Lower lobe of right lung (tissue), 2 donors: ENCODE measurements around the gene PEX14. TPM values are rescaled to one million over a fixed set of nuclear protein-coding genes. Genes with fewer than 3 reads are reported as not detected.

ENCODE experiments used
- ATAC-seq, 2 donors: fragments of 200-7000 bp; cut with Tn5 transposase; one replicate each; pipeline ENCODE4 v1.9.1; 2020 to 2022; ENCODE audit warnings: mild to moderate bottlenecking in 2 of 2, moderate library complexity in 2 of 2
- DNase-seq: peaks from one replicate; pipeline ENCODE4 v3.0.0-alpha.2; 2020
- H3K27ac ChIP-seq: fragments of 200-600 bp; one replicate; pipeline ENCODE4 v1.8.0; 2022
- H3K27me3 ChIP-seq: fragments of 200-600 bp; one replicate; pipeline ENCODE4 v1.8.0; 2022; ENCODE audit warnings: low read depth
- H3K36me3 ChIP-seq: fragments of 200-600 bp; one replicate; pipeline ENCODE4 v1.8.0; 2022; ENCODE audit warnings: mild to moderate bottlenecking
- H3K4me1 ChIP-seq: fragments of 200-600 bp; one replicate; pipeline ENCODE4 v1.8.0; 2022
- H3K4me3 ChIP-seq: fragments of 200-600 bp; one replicate; pipeline ENCODE4 v1.8.0; 2022; ENCODE audit warnings: mild to moderate bottlenecking
- H3K9me3 ChIP-seq: fragments of 200-600 bp; one replicate; pipeline ENCODE4 v1.8.0; 2022
- intact Hi-C: fragments of 100-400 bp; cut with DNase I; formaldehyde crosslinking; loops from one replicate; pipeline ENCODE4 v1.11.0; 2022
- total RNA-seq: library from RNA; stranded (reverse); fragmentation: NEBNext Ultra II Directional; extraction: Animal tissue kit (Norgen Biotek cat#: 25700); gene quantifications from one replicate; pipeline ENCODE4 v1.2.1, GENCODE V29; 2021
- TF ChIP-seq, protein P1 (sequence below): fragments of 200-600 bp; IDR thresholded peaks from one replicate; pipeline ENCODE4 v1.8.0; 2022; ENCODE audit warnings: antibody characterized with exemption, mild to moderate bottlenecking
- donor health status: DM: no; HTN: yes; CAD: no; lungs with severe emphysema.

Gene PEX14
- total RNA-seq, 1 donor from 2014 or later: 27.9 TPM

DNA sequence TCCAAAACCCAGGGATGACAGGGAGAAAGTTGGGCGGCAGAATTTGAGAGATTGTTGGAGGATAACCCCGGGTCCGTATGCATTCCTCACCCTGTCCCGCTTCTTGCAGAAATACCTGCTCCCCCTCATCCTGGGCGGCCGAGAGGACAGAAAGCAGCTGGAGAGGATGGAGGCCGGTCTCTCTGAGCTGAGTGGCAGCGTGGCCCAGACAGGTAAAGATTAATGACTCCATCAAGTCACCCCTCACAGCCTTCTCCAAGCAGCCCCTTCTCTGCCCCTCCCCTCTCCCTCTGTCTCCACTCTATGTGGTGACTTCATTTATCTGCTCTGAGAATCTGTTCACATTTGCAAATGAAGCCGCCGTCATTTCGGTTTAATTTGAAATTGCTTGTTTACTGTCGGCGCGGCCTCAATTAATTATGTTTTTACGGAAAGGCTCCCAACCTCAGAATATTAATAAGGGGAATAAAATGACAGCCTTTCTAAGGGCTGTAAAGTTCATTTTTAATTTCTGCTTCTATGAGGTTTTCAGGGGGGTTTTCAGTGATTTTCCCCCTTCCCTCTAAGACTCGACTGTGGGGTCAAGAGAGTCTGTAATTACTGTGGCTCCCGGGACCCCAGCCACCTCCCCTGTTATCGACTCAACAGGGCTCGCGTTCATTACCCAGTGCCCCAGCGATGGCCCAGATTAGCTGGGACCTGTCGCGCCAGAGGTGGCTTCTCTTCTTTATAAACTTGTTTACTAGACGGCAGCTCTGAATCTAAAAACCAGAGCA, 148.3 kb downstream of the PEX14 start:
- TF ChIP-seq, protein P1, sequence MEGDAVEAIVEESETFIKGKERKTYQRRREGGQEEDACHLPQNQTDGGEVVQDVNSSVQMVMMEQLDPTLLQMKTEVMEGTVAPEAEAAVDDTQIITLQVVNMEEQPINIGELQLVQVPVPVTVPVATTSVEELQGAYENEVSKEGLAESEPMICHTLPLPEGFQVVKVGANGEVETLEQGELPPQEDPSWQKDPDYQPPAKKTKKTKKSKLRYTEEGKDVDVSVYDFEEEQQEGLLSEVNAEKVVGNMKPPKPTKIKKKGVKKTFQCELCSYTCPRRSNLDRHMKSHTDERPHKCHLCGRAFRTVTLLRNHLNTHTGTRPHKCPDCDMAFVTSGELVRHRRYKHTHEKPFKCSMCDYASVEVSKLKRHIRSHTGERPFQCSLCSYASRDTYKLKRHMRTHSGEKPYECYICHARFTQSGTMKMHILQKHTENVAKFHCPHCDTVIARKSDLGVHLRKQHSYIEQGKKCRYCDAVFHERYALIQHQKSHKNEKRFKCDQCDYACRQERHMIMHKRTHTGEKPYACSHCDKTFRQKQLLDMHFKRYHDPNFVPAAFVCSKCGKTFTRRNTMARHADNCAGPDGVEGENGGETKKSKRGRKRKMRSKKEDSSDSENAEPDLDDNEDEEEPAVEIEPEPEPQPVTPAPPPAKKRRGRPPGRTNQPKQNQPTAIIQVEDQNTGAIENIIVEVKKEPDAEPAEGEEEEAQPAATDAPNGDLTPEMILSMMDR: no peak
- H3K9me3 ChIP-seq: no peaks in the 10 kb centered on the region
- ATAC-seq (no peak), DNase-seq (no peak)
- no peak overlapping the region for H3K27ac ChIP-seq
- H3K4me1 ChIP-seq: no peaks in the 10 kb centered on the region
- H3K4me3 ChIP-seq: no peak overlapping the region
- peaks cover 43% of the 10 kb centered on the region for H3K36me3 ChIP-seq
- intact Hi-C loops: no loop called here
- no peaks in the 10 kb centered on the region for H3K27me3 ChIP-seq

DNA sequence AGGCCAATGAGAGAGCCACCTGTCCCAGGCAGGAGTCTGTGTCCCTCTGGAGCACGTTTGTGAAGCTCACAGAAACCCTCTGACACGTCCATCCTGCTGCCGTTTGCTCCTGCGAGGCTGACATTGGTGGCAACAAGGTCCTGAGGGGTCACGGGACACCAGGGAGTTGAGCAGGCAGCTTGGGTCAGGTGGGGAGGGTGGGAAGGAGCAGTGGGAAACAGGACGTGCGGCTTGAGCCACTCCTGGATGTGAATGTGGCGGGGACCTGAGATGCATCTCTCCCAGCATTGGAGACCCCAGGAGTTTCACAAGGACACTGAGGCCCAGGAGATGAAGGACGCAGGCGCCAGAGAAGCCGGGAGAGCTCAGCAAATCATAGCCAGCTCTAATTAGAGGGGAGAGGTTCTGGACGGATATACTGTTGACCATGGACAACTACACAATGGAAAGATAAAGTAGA, 149.0 kb downstream of the PEX14 start:
- H3K4me3 ChIP-seq: no peak overlapping the region
- TF ChIP-seq, protein P1: no peak
- intact Hi-C loops: no loop called here
- H3K4me1 ChIP-seq: no peaks in the 10 kb centered on the region
- no peaks in the 10 kb centered on the region for H3K27me3 ChIP-seq
- H3K27ac ChIP-seq: no peak overlapping the region
- H3K9me3 ChIP-seq: no peaks in the 10 kb centered on the region
- ATAC-seq: no peak
- peaks cover 39% of the 10 kb centered on the region for H3K36me3 ChIP-seq
- no peak for DNase-seq

DNA sequence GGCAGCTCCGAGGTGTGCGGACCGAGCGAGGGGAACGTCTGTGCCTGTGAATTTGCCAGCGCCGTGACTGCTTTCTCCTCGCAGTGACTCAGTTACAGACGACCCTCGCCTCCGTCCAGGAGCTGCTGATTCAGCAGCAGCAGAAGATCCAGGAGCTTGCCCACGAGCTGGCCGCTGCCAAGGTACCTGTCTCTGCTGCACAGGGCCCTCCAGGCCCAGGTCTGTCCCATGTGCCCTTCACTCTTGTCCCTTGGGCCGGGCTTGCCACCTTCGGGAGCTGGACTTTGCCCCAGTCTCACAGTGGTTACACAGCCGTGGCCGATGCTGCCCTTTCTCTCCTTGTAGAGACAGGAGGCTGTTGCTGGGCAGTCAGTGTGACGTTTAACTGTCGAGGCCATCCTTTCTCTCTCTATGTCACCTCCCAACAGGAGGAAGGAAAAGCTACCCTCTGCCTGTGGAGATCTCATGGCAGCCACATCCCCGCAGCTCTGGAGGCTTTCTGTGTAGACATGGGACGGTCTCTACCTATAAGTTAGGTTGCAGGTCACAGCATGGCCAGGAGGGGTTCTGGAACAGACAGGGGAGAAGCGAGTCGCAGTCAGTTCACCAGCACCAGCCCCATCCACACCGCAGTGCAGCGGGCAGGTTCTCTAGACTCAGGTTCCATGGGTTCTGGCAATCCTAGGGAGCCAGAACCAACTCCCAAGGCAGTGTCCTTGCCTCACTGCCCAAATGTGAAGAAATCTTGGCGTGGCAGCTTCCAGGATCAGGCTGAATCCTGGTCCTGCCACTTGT, 149.7 kb downstream of the PEX14 start:
- no peaks in the 10 kb centered on the region for H3K9me3 ChIP-seq
- intact Hi-C loops: no loop called here
- H3K27ac ChIP-seq: no peak overlapping the region
- no peak for ATAC-seq
- TF ChIP-seq, protein P1: no peak
- peak; percentile 42 for DNase-seq
- H3K4me3 ChIP-seq: no peak overlapping the region
- no peaks in the 10 kb centered on the region for H3K27me3 ChIP-seq
- peaks cover 37% of the 10 kb centered on the region for H3K36me3 ChIP-seq
- no peaks in the 10 kb centered on the region for H3K4me1 ChIP-seq

GRCh38 chr1:10625076-10625475, 150.3 kb downstream of the PEX14 start:
- Histone ChIP-seq H3K36me3 (peaks cover 37% of the 10 kb centered on the region), H3K9me3 (no peaks in the 10 kb centered on the region), H3K4me3 (no peak overlapping the region), H3K27me3 (no peaks in the 10 kb centered on the region), H3K4me1 (no peaks in the 10 kb centered on the region), H3K27ac (no peak overlapping the region)
- TF ChIP-seq, protein P1: no peak
- ATAC-seq: no peak
- intact Hi-C loops: no loop called here
- DNase-seq: no peak

- Histone ChIP-seq H3K4me3 (no peak overlapping the region), H3K27me3 (no peaks in the 10 kb centered on the region), H3K27ac (no peak overlapping the region), H3K36me3 (peaks cover 39% of the 10 kb centered on the region), H3K4me1 (no peaks in the 10 kb centered on the region), H3K9me3 (no peaks in the 10 kb centered on the region)
- TF ChIP-seq, protein P1: no peak
- intact Hi-C loops: no loop called here
- ATAC-seq: no peak
- no peak for DNase-seq
Measured at GRCh38 chr1:10625554-10625953, 150.8 kb downstream of the PEX14 start.
